Ishikawa (cell line): ENCODE results near the gene TBX6.

Source experiments
- CEBPB ChIP-seq: IDR thresholded peaks from 2 replicates; pipeline ENCODE4 v1.6.1; 2012
- CREB1 ChIP-seq: IDR thresholded peaks from 2 replicates; pipeline ENCODE4 v1.6.1; 2012; ENCODE audit warnings: low read depth
- EGR1 ChIP-seq: IDR thresholded peaks from 2 replicates; pipeline ENCODE4 v1.6.1; 2012
- EP300 ChIP-seq: IDR thresholded peaks from 2 replicates; pipeline ENCODE4 v1.6.1; 2012; ENCODE audit warnings: borderline replicate concordance
- FOXM1 ChIP-seq: IDR thresholded peaks from 2 replicates; pipeline ENCODE4 v1.6.1; 2012; ENCODE audit warnings: low read depth, borderline replicate concordance
- MAX ChIP-seq: IDR thresholded peaks from 2 replicates; pipeline ENCODE4 v1.6.1; 2012
- NFIC ChIP-seq: IDR thresholded peaks from 2 replicates; pipeline ENCODE4 v1.6.1; 2012
- RAD21 ChIP-seq: IDR thresholded peaks from 2 replicates; pipeline ENCODE4 v1.6.1; 2012; ENCODE audit warnings: low read depth
- REST ChIP-seq: IDR thresholded peaks from 2 replicates; pipeline ENCODE4 v1.6.1; 2012; ENCODE audit warnings: low read depth, mild to moderate bottlenecking
- TAF1 ChIP-seq: IDR thresholded peaks from 2 replicates; pipeline ENCODE4 v1.6.1; 2012; ENCODE audit warnings: low read depth, mild to moderate bottlenecking
- TCF12 ChIP-seq: IDR thresholded peaks from 2 replicates; pipeline ENCODE4 v1.6.1; 2012; ENCODE audit warnings: low read depth
- TEAD4 ChIP-seq: IDR thresholded peaks from 2 replicates; pipeline ENCODE4 v1.6.1; 2012
- USF1 ChIP-seq: IDR thresholded peaks from 2 replicates; pipeline ENCODE4 v1.6.1; 2012
- ZBTB7A ChIP-seq: IDR thresholded peaks from 2 replicates; pipeline ENCODE4 v1.6.1; 2012; ENCODE audit warnings: low read depth

Gene TBX6

GRCh38 chr16:30064729-30065101 lies 27.0 kb downstream of the TBX6 start:
- TF ChIP-seq RAD21 (no peak), TAF1 (0 out of 2 replicates have a peak, but pooled peaks have one; percentile 51), ZBTB7A (no peak; the same call in 1 of the 2 replicates)

- no peak for TF ChIP-seq TEAD4
- TF ChIP-seq FOXM1 = no peak
- peak; percentile 16; the same call in 1 of the 2 replicates for TF ChIP-seq MAX
- TF ChIP-seq NFIC = no peak
- no peak for TF ChIP-seq EP300
- no peak for TF ChIP-seq TAF1
- no peak; the same call in 1 of the 2 replicates for TF ChIP-seq ZBTB7A
- TF ChIP-seq RAD21 = peak; percentile 20
- 0 out of 2 replicates have a peak, but pooled peaks have one; percentile 27 for TF ChIP-seq TCF12
- peak; percentile 92 for TF ChIP-seq USF1
Observed at GRCh38 chr16:30063893-30064728, 27.6 kb downstream of the TBX6 start.

GRCh38 chr16:30063278-30063892 lies 28.3 kb downstream of the TBX6 start:
- TF ChIP-seq FOXM1 (no peak), EP300 (no peak), RAD21 (no peak), TAF1 (no peak), EGR1 (no peak), TEAD4 (no peak), ZBTB7A (no peak), NFIC (no peak)

- TF ChIP-seq USF1 (no peak), ZBTB7A (no peak)
Observed at GRCh38 chr16:30060836-30061554, 30.7 kb downstream of the TBX6 start.

- no peak for TF ChIP-seq RAD21
Observed at GRCh38 chr16:30060346-30060745, 31.4 kb downstream of the TBX6 start.

- peak; percentile 33; the same call in 1 of the 2 replicates for TF ChIP-seq RAD21
- no peak for TF ChIP-seq FOXM1
Observed at GRCh38 chr16:30054959-30055553, 36.7 kb downstream of the TBX6 start.

GRCh38 chr16:30054451-30054850 lies 37.3 kb downstream of the TBX6 start:
- TF ChIP-seq RAD21 (no peak), REST (no peak), CEBPB (no peak), TCF12 (no peak), MAX (no peak), TAF1 (no peak), FOXM1 (no peak), CREB1 (no peak), EP300 (no peak), TEAD4 (no peak)

- TF ChIP-seq TCF12 (0 out of 2 replicates have a peak, but pooled peaks have one; percentile 24), NFIC (no peak), TAF1 (no peak)
Observed at GRCh38 chr16:30053376-30054015, 38.2 kb downstream of the TBX6 start.
